SU-DHL-6 (cell line): Measurements from ENCODE around the gene MICAL3.

Experiments used
- EZH2phosphoT487 ChIP-seq: fragments of 200-600 bp; sonication (generic), shearing (Covaris generic); conservative IDR thresholded peaks from 2 replicates; pipeline ENCODE4 v1.6.1; 2018; ENCODE audit warnings: mild to moderate bottlenecking, antibody characterized with exemption, low read length, moderate library complexity, mixed read lengths
- TF ChIP-seq, protein P1 (sequence below): fragments of 200-600 bp; sonication (generic); IDR thresholded peaks from one replicate; pipeline ENCODE4 v1.5.1; 2017; ENCODE audit warnings: antibody characterized with exemption, mild to moderate bottlenecking, low read length, moderate library complexity; ENCODE audit not compliant: insufficient read depth, poor library complexity, severe bottlenecking

DNA sequence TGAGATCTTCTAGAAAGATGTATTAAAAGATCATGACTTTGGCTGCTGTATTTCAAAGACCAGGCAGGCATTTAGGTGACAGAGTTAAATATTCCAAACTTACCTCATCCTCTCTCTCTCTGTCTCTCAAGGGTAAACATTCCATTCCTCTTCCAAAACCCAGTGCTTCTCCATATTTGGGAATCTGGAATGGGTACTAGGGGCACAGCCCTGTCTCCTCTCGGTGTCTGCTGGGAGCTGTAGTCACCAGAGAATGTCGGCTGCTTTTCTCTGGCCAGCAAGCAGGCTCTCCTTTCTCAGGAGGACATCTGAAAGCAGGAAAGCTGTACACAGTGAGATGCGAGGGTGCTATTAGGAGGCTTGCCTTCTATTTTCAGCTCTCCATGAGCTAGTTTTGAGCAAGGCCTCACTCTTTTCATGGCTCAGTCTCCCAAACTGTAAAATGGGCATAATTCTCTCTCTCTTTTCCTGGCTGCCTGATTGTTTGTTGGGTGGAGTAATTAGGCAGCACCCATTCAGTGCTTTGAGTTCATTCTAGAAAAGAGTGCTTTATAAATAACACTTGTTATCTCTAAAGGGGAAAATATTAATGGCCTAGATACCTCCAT lies 44.1 kb upstream of the MICAL3 start:
- TF ChIP-seq, protein P1, sequence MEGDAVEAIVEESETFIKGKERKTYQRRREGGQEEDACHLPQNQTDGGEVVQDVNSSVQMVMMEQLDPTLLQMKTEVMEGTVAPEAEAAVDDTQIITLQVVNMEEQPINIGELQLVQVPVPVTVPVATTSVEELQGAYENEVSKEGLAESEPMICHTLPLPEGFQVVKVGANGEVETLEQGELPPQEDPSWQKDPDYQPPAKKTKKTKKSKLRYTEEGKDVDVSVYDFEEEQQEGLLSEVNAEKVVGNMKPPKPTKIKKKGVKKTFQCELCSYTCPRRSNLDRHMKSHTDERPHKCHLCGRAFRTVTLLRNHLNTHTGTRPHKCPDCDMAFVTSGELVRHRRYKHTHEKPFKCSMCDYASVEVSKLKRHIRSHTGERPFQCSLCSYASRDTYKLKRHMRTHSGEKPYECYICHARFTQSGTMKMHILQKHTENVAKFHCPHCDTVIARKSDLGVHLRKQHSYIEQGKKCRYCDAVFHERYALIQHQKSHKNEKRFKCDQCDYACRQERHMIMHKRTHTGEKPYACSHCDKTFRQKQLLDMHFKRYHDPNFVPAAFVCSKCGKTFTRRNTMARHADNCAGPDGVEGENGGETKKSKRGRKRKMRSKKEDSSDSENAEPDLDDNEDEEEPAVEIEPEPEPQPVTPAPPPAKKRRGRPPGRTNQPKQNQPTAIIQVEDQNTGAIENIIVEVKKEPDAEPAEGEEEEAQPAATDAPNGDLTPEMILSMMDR = no peak
- no peak for TF ChIP-seq EZH2phosphoT487
